B cell (primary cell): ENCODE data around the gene H1-8.

Source experiments
- EZH2 ChIP-seq: IDR thresholded peaks from 2 replicates; pipeline ENCODE4 v1.6.1; 2012; ENCODE audit warnings: borderline replicate concordance, low read depth, mild to moderate bottlenecking, moderate library complexity, low read length; ENCODE audit not compliant: insufficient read depth, poor library complexity, severe bottlenecking
- TF ChIP-seq, protein P1 (sequence below): fragments of 200-600 bp; IDR thresholded peaks from one replicate; pipeline ENCODE4 v1.8.0; 2022; ENCODE audit warnings: antibody characterized with exemption, mild to moderate bottlenecking

DNA sequence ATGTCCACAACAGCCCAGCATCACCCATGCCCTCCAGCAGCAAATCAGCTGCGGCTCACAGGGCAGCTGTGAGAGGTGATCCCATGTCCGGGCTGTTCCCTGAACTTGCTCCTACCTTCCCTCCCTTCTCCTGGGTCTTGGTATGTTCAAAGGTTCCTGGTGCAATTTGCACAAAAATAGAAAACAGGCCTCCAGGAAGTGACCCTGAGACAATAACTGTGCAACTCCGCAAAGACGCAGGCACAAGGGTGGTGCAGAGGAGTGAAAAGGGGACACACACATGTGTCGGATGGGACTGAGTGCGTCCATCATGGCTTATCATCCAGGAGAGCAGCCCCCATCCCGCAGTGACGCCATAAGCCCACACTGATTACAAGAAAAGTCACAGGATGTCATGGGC is 47.2 kb downstream of the H1-8 start:
- TF ChIP-seq, protein P1, sequence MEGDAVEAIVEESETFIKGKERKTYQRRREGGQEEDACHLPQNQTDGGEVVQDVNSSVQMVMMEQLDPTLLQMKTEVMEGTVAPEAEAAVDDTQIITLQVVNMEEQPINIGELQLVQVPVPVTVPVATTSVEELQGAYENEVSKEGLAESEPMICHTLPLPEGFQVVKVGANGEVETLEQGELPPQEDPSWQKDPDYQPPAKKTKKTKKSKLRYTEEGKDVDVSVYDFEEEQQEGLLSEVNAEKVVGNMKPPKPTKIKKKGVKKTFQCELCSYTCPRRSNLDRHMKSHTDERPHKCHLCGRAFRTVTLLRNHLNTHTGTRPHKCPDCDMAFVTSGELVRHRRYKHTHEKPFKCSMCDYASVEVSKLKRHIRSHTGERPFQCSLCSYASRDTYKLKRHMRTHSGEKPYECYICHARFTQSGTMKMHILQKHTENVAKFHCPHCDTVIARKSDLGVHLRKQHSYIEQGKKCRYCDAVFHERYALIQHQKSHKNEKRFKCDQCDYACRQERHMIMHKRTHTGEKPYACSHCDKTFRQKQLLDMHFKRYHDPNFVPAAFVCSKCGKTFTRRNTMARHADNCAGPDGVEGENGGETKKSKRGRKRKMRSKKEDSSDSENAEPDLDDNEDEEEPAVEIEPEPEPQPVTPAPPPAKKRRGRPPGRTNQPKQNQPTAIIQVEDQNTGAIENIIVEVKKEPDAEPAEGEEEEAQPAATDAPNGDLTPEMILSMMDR = no peak
- TF ChIP-seq EZH2 = no peak
